Measurements from ENCODE around the gene EMILIN1.

- TF ChIP-seq POLR2AphosphoS5 (IDR thresholded peaks at IDR 0.05; ENCODE audit: borderline replicate concordance, low read depth, low read length) (no peak), EZH2 (IDR thresholded peaks at IDR 0.05) (no peak), FOXP2 (optimal IDR thresholded peaks at IDR 0.05; ENCODE audit: control extremely low read depth, extremely low read length, insufficient read depth) (no peak)
These were observed 6.8 kb downstream of the EMILIN1 start for GRCh38 chr2:27085062-27085672.
